Glomerular visceral epithelial cell (primary cell): ENCODE results near the gene TRIM2.

Experiments
- DNase-seq: peaks from one replicate; pipeline ENCODE4 v3.0.0-alpha.2; 2016; ENCODE audit errors: extremely low spot score

TRIM2 gene

GRCh38 chr4:153248641-153249198 lies 44.5 kb downstream of the TRIM2 start:
- DNase-seq, result no peak

DNA sequence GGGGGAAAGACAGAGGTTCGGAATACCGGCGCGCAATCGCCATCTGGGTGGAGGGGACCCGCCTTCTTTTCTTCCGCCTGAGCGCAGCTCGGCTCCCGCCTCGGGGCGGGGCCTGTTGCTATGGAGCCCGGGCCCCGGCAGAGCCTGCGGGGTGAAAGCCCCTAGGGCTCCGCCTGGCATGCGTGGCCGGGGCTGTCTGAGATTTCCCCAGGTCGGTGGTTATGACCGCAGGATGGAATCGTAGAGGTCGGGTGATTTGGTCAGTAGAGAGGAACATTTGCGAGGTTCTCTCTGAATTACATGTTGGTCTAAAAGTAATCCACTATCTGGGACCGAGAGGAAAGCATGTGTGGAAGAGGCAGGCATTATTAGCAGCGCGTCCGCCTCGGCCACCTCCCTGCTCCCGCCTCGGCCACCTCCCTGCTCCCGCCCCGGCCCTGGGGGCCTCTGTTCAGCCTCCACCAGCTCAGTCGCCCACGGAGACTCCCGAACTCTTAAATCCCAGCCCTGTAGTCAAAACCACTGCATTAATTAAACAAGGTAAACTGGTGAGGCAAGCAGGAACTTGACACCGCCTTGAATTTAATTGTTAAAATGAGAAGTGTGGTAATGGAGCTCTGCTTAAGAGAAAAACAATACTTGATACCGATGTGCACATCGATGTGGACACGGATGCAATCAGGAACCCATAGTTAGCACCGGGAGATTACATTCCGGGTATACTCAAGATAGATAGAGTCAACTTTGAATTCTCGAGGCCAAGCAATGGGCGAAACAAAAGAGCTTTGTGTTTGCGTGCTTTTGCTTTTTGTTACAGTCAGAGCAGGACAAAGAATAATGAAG lies 45.2 kb downstream of the TRIM2 start:
- DNase-seq, result peak; percentile 93

GRCh38 chr4:153252122-153252521 lies 47.9 kb downstream of the TRIM2 start:
- DNase-seq, result no peak

DNA sequence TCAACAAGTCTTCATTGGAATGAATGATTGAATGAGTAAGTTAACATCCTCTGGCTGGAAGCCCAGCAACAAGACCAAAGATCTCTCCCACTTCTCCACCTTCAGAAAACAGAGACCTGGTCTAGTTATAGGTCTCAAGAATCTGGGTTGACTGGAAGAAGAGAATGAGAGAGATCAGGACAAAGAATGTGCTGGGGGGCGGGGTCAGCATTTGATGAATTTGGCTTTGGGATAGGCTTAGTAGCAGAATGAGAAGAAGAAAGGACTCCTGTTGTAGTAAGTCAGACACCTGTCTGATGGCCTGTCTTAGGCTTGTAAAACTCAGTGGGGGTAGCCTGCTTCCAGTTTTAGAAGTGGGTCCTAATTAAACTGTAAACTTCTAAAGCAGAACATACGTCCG lies 51.0 kb downstream of the TRIM2 start:
- DNase-seq, result no peak

DNA sequence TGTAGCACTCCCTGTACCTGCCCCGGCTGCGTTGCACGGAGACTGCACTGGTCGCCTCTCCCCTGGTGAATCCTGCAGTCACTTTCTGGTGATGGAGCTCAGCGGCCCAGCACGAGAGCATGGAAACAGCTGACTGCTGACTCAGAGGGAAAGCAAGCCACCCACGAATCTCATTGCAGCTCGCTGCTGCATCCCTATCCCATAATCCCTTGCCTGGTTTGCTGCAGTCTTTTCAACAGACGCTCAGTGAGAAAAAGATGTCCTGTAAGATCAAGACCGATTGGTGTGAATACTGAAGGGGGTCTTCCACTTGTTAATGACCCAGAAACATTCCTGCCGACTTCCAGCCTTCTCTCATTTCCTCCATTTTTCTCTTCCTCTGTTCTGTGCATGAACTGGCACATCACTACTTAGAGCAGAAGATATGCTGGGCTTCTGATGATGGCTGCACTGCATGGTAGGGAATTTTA lies 52.9 kb downstream of the TRIM2 start:
- peak; percentile 62 for DNase-seq

DNA sequence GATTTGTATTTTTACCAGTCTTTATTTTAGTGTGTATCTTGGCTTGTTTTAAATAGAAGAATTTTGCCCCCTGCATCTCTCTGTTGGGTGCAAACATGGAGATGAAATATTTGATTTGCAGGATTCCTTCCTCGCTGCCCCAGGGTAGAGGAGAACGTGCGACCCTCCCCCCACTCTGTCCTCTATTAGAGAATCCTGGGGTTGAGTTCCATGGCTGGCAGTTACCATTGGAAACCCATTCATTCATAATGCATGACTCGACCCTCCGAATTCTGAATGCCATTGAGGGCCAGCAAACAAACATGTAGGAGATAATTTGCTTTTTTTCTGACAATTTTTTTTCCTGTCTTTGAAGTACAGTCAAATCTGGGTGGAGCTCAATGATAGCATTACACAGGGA lies 53.7 kb downstream of the TRIM2 start:
- no peak for DNase-seq

DNA sequence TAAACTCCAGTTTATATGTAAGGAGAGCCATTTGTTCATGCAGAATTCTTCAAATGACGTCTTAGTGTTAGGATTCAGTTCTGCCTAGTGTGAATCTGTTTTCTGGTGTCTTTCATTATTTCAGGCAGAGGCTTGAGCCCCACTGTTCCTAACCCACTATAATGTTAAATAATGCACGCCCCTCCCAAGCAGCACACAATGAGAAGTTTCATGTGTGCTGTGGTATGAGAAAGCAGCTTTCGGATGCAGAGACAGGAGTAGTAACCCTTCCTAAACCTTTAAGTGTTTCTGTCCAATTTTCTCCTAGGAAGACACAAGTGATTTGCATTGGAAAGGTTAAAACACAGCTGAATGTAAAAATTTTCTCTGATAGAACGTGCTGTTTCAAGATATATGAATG lies 54.5 kb downstream of the TRIM2 start:
- no peak for DNase-seq

GRCh38 chr4:153259661-153260060 lies 55.4 kb downstream of the TRIM2 start:
- DNase-seq, result no peak

GRCh38 chr4:153260132-153260531 lies 55.9 kb downstream of the TRIM2 start:
- DNase-seq, result no peak

- DNase-seq, result no peak
These were observed 56.5 kb downstream of the TRIM2 start for GRCh38 chr4:153260553-153261300.

DNA sequence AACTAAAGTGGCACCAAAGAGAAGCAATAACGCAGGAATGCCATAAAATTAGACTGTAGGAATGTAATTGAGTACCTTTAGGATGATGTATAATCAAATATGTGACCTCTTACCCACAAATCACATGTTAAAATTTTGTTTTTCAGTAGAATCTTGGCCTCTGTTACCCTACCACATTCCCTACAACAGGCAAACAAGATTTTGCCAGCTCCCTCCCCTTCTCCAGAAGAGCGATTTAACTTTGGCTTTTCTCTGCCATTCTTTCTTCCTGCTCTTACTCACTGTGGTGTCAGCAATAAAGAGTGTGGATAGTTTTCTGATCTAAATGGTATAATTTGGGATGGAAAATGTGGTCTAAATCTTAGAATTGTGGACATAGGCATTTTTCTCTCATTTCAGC lies 57.2 kb downstream of the TRIM2 start:
- no peak for DNase-seq

DNA sequence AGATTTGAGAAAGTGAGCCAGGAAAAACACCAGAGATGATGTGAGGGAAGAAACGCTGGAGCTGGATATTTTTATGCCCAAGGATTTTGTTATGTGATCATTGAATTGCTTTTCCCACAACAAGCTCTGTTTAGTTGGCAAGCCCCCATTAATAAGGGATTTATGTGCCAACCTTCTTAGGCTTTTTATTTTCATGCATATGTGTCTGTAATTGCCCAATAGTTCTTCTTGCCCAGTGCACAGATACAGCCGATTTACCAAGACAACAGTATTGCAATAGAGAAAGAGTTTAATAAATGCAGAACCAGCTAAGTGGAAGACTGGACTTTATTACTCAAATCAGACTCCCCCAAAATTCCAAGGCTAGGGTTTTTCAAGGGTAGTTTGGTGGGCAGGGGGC lies 57.7 kb downstream of the TRIM2 start:
- no peak for DNase-seq

DNA sequence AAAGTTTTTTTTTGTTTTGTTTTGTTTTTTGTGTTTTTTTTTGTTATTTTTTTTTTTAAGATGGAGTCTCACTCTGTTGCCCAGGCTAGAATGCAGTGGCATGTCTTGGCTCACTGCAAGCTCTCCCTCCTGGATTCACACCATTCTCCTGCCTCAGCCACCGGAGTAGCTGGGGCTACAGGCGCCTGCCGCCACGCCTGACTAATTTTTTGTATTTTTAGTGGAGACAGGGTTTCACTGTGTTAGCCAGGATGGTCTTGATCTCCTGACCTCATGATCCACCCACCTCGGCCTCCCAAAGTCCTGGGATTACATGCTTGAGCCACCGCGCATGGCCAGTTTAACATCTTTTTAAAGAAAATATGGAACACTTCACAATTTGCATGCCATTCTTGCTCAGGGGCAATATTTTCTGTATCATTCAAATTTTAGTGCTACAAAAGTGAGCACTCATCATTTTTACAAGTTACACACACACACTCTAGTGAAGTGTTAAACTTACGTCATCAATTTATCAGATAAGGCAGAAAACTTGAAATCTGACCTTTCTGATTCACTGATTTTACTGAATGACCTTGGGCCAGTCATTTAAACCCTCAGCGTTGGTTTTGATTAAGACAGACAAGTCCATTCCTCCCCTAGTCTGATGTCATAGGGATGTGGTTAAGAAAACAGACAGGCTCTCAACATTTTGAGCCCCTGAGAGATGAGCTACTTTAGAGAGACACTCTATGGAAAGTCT lies 61.2 kb downstream of the TRIM2 start:
- DNase-seq, result peak; percentile 62

DNA sequence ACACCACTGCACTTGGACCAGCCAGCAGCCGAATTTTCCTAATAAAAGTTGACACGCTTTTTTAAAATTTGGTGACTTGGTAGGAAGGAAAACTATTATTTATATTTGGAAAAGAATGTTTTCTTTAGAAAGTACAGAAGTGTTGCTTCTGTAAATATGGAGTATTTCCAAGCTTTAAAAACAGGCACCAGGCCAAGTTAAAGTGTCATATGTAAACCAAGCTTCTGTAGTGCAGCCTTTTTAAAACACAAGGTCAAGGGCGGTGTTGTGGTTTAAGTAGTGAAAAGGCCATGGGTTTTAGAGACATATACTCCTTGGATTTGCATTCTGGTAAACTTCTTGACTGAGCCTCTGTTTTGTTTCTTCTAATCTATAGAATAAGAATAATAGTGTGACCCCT lies 62.7 kb downstream of the TRIM2 start:
- no peak for DNase-seq

DNA sequence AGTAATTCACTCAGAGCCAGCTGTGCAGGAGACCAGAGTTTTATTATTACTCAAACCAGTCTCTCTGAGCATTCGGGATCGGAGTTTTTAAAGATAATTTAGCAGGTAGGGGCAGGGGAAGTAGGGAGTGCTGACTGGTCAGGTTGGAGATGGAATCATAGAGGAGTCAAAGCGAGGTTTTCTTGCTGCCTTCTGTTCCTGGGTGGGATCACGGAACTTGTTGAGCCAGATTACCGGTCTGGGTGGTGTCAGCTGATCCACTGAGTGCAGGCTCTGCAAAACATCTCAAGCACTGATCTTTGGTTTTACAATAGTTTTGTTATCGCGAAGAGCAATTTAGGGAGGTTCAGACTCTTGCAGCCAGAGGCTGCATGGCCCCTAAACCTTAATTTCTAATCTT lies 63.6 kb downstream of the TRIM2 start:
- no peak for DNase-seq

- no peak for DNase-seq
These were observed 64.1 kb downstream of the TRIM2 start for GRCh38 chr4:153268295-153268694.

- DNase-seq, result no peak
These were observed 65.2 kb downstream of the TRIM2 start for GRCh38 chr4:153269218-153269990.

GRCh38 chr4:153270361-153270760 lies 66.1 kb downstream of the TRIM2 start:
- no peak for DNase-seq

DNA sequence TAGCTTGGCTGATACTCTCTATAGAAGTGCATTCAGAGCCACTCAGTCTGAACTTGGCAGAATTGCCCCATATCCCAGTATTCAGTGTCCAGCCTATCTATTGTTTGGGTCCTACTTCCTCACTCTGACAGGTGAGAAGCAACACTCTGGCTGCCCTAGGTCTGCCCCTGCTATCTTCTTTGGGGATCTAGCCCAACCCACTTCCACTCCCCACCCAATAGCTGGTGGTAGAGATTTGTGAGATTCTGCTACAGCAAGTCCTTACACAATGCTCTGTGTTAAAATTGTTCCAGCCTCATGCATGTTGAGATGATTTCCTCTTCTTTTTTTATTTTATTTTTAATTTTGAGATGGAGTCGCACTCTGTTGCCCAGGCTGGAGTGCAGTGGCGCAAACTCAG lies 67.6 kb downstream of the TRIM2 start:
- DNase-seq, result no peak

DNA sequence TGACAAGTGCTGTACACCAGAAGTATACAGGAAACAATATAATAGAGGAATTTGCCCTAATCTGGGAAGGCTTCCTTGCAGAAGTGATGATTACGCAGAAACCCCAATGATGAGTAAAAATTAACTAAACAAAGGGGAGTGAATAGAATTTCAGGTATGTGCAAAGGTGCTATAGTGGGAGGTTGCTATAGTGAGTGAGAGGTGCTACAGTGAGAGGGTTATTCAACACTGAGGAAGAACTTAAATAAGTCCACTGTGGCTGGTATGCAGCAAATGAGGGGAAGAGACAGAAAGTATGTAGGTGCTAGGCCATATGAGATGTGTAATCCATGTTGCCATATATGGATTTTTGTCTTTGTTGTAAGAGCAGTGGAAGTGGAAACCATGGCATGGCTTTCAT lies 69.5 kb downstream of the TRIM2 start:
- no peak for DNase-seq

- no peak for DNase-seq
These were observed 70.7 kb downstream of the TRIM2 start for GRCh38 chr4:153274967-153275366.
